Astrocyte (in vitro differentiated cells and primary cell): Measurements from ENCODE around the gene LRRC63. TPM values are rescaled to one million over a fixed set of nuclear protein-coding genes. Genes with fewer than 3 reads are reported as not detected.

Experiments
- DNase-seq: peaks from one replicate; pipeline ENCODE4 v3.0.0-alpha.2; 2010; ENCODE audit warnings: low read depth
- FAIRE-seq: peaks from 2 replicates; lab custom pipeline; 2011; peaks lifted over from hg19 to GRCh38; lab: Jason Lieb, UNC
- H2AFZ ChIP-seq: 2 replicates; pipeline ENCODE4 v1.6.0; 2012; ENCODE audit warnings: low read depth, low read length, inconsistent platforms
- H3K27ac ChIP-seq: 2 replicates; pipeline ENCODE4 v1.5.1; 2011; ENCODE audit warnings: low read depth, low read length, inconsistent platforms
- H3K27me3 ChIP-seq: 2 replicates; pipeline ENCODE4 v1.6.0; 2011; ENCODE audit warnings: low read length, inconsistent platforms; ENCODE audit not compliant: insufficient read depth
- H3K36me3 ChIP-seq: 2 replicates; pipeline ENCODE4 v1.5.1; 2011; ENCODE audit warnings: low read length, inconsistent platforms; ENCODE audit not compliant: insufficient read depth
- H3K4me1 ChIP-seq: 2 replicates; pipeline ENCODE4 v1.5.1; 2011; ENCODE audit warnings: low read length, inconsistent platforms; ENCODE audit not compliant: insufficient read depth
- H3K4me2 ChIP-seq: 2 replicates; pipeline ENCODE4 v1.6.0; 2012; ENCODE audit warnings: low read length, inconsistent platforms
- H3K4me3 ChIP-seq: 2 replicates; pipeline ENCODE4 v1.5.1; 2011; ENCODE audit warnings: low read depth, mild to moderate bottlenecking, low read length, inconsistent platforms; ENCODE audit not compliant: insufficient read depth
- H3K79me2 ChIP-seq: 2 replicates; pipeline ENCODE4 v1.6.0; 2012; ENCODE audit warnings: mild to moderate bottlenecking, low read length, inconsistent platforms; ENCODE audit not compliant: insufficient read depth
- H3K9ac ChIP-seq: 2 replicates; pipeline ENCODE4 v1.6.0; 2012; ENCODE audit warnings: mild to moderate bottlenecking, low read length, inconsistent platforms
- H3K9me3 ChIP-seq: 2 replicates; pipeline ENCODE4 v1.5.1; 2012; ENCODE audit warnings: low read depth, mild to moderate bottlenecking, low read length, inconsistent platforms; ENCODE audit not compliant: insufficient read depth
- H4K20me1 ChIP-seq: 2 replicates; pipeline ENCODE4 v1.6.0; 2012; ENCODE audit warnings: low read length, inconsistent platforms; ENCODE audit not compliant: insufficient read depth
- H3K27ac Mint-ChIP-seq: one replicate; pipeline ENCODE4 v1.8.0; 2021; ENCODE audit warnings: mild to moderate bottlenecking, mixed read lengths; ENCODE audit not compliant: unreplicated experiment
- H3K27me3 Mint-ChIP-seq: one replicate; pipeline ENCODE4 v1.8.0; 2021; ENCODE audit warnings: low read depth, mixed read lengths; ENCODE audit not compliant: unreplicated experiment
- H3K36me3 Mint-ChIP-seq: one replicate; pipeline ENCODE4 v1.8.0; 2021; ENCODE audit warnings: low read depth, mixed read lengths; ENCODE audit not compliant: unreplicated experiment
- H3K4me1 Mint-ChIP-seq: one replicate; pipeline ENCODE4 v1.8.0; 2021; ENCODE audit warnings: low read depth, mixed read lengths; ENCODE audit not compliant: unreplicated experiment
- H3K4me3 Mint-ChIP-seq: one replicate; pipeline ENCODE4 v1.8.0; 2021; ENCODE audit warnings: mild to moderate bottlenecking, moderate library complexity, mixed read lengths; ENCODE audit not compliant: unreplicated experiment
- H3K9me3 Mint-ChIP-seq: one replicate; pipeline ENCODE4 v1.8.0; 2021; ENCODE audit warnings: mild to moderate bottlenecking, mixed read lengths; ENCODE audit not compliant: unreplicated experiment
- EZH2 ChIP-seq: IDR thresholded peaks from 2 replicates; pipeline ENCODE4 v1.6.1; 2012; ENCODE audit warnings: mild to moderate bottlenecking, low read length, inconsistent platforms; ENCODE audit not compliant: insufficient read depth
- total RNA-seq: library from RNA; stranded (reverse); gene quantifications from 2 replicates; pipeline ENCODE4 v1.2.1, GENCODE V29; 2021
- TF ChIP-seq, protein P1 (sequence below): IDR thresholded peaks from 2 replicates; pipeline ENCODE4 v1.5.1; 2011; ENCODE audit warnings: low read depth, mild to moderate bottlenecking, inconsistent platforms, low read length, moderate library complexity; ENCODE audit not compliant: insufficient read depth

LRRC63 gene
- total RNA-seq, 1 donor from 2014 or later, result not detected

DNA sequence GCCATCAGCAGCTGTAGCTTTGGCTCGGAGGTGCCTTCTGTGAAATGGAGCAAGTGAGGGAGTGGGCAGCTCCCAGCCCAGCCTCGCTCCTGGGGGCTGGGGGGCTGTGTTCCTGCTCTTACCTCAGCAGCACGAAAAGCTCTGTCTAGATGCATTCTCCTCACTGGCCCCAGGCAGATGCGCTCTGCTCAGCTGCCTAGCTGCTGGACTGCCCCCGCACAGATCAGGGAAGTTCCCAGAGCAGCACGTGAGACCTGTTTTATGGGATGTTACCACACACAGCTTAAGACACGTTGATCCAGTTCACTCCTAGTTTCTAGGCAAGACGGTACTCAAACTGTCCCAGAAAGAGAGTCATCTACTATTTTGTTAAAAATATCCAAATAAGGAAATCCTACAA is 43.4 kb upstream of the LRRC63 start:
- Histone ChIP-seq H3K4me1 (peaks cover 8% of the 10 kb centered on the region), H2AFZ (no peak overlapping the region), H3K4me3 (no peak overlapping the region), H4K20me1 (no peaks in the 10 kb centered on the region), H3K4me2 (no peak overlapping the region), H3K36me3 (no peaks in the 10 kb centered on the region), H3K27ac (no peak overlapping the region), H3K9me3 (no peaks in the 10 kb centered on the region), H3K79me2 (no peaks in the 10 kb centered on the region), H3K9ac (no peak overlapping the region), H3K27me3 (no peaks in the 10 kb centered on the region)
- Mint-ChIP-seq H3K27ac (no peak overlapping the region), H3K27me3 (peaks cover 2% of the 10 kb centered on the region), H3K36me3 (no peaks in the 10 kb centered on the region), H3K4me3 (no peak overlapping the region), H3K4me1 (peaks cover 31% of the 10 kb centered on the region), H3K9me3 (no peaks in the 10 kb centered on the region)
- FAIRE-seq (no peak), DNase-seq (no peak)
- TF ChIP-seq EZH2, result no peak
- TF ChIP-seq, protein P1, sequence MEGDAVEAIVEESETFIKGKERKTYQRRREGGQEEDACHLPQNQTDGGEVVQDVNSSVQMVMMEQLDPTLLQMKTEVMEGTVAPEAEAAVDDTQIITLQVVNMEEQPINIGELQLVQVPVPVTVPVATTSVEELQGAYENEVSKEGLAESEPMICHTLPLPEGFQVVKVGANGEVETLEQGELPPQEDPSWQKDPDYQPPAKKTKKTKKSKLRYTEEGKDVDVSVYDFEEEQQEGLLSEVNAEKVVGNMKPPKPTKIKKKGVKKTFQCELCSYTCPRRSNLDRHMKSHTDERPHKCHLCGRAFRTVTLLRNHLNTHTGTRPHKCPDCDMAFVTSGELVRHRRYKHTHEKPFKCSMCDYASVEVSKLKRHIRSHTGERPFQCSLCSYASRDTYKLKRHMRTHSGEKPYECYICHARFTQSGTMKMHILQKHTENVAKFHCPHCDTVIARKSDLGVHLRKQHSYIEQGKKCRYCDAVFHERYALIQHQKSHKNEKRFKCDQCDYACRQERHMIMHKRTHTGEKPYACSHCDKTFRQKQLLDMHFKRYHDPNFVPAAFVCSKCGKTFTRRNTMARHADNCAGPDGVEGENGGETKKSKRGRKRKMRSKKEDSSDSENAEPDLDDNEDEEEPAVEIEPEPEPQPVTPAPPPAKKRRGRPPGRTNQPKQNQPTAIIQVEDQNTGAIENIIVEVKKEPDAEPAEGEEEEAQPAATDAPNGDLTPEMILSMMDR, result no peak

DNA sequence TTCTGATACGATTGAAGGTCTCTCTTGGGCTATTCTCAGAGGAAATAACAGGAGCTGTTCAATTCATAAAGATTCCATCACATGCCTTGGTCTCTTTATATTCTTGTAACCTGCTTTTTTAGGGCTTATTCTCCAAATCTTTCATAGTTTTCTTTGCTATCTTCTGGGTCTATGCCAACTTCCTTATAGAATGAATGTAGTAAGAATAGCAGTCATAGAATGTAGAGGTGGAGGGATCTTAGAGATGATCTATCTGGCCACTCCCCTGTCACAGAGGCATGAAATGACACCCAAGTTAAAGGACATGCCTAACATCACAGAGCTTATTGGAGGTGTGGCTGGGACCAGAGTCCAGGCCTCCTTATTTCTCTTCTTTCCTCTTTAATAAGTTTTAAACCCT is 42.9 kb upstream of the LRRC63 start:
- H3K4me3 ChIP-seq, result no peak overlapping the region
- no peak overlapping the region for H3K27ac ChIP-seq
- H3K4me2 ChIP-seq, result no peak overlapping the region
- no peak overlapping the region for H3K9ac ChIP-seq
- H3K79me2 ChIP-seq, result no peaks in the 10 kb centered on the region
- peaks cover 31% of the 10 kb centered on the region for H3K4me1 Mint-ChIP-seq
- no peak overlapping the region for H3K27ac Mint-ChIP-seq
- H3K4me3 Mint-ChIP-seq, result no peak overlapping the region
- no peaks in the 10 kb centered on the region for H3K36me3 Mint-ChIP-seq
- no peaks in the 10 kb centered on the region for H3K9me3 Mint-ChIP-seq
- H3K36me3 ChIP-seq, result no peaks in the 10 kb centered on the region
- no peaks in the 10 kb centered on the region for H3K27me3 ChIP-seq
- no peaks in the 10 kb centered on the region for H4K20me1 ChIP-seq
- FAIRE-seq (no peak), DNase-seq (no peak)
- TF ChIP-seq EZH2, result no peak
- TF ChIP-seq, protein P1, result no peak
- no peak overlapping the region for H2AFZ ChIP-seq
- H3K9me3 ChIP-seq, result no peaks in the 10 kb centered on the region
- peaks cover 8% of the 10 kb centered on the region for H3K4me1 ChIP-seq
- peaks cover 2% of the 10 kb centered on the region for H3K27me3 Mint-ChIP-seq

DNA sequence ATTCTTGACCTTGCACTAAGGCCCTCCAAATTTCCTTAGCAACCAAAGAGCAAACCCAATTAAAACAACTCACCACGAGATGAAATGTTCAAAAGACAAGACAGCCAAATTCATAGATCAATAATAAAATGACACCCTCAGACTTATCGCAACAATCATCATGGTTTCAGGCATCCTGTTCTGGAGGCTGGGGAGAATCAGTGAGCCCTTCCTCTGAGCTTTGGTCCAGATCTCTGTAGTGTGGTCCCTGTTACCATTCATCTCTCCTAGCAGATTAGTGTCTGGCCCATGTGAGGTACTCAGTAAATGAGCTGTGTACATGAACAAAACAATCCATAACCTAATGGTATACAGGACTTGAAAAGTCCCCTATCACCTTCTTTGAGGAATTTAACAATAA is 42.0 kb upstream of the LRRC63 start:
- H3K9me3 ChIP-seq, result no peaks in the 10 kb centered on the region
- FAIRE-seq (no peak), DNase-seq (no peak)
- peaks cover 29% of the 10 kb centered on the region for H3K4me1 Mint-ChIP-seq
- no peak overlapping the region for H3K4me3 ChIP-seq
- no peaks in the 10 kb centered on the region for H3K9me3 Mint-ChIP-seq
- H3K27me3 ChIP-seq, result no peaks in the 10 kb centered on the region
- H3K79me2 ChIP-seq, result no peaks in the 10 kb centered on the region
- no peak overlapping the region for H3K9ac ChIP-seq
- peaks cover 8% of the 10 kb centered on the region for H3K4me1 ChIP-seq
- peaks cover 2% of the 10 kb centered on the region for H3K27me3 Mint-ChIP-seq
- TF ChIP-seq, protein P1, result no peak
- no peak for TF ChIP-seq EZH2
- H3K4me2 ChIP-seq, result no peak overlapping the region
- no peak overlapping the region for H3K4me3 Mint-ChIP-seq
- no peak overlapping the region for H3K27ac ChIP-seq
- no peaks in the 10 kb centered on the region for H4K20me1 ChIP-seq
- H3K27ac Mint-ChIP-seq, result no peak overlapping the region
- no peak overlapping the region for H2AFZ ChIP-seq
- no peaks in the 10 kb centered on the region for H3K36me3 Mint-ChIP-seq
- H3K36me3 ChIP-seq, result no peaks in the 10 kb centered on the region
